ENCODE results near the gene RAB1A.

DNA sequence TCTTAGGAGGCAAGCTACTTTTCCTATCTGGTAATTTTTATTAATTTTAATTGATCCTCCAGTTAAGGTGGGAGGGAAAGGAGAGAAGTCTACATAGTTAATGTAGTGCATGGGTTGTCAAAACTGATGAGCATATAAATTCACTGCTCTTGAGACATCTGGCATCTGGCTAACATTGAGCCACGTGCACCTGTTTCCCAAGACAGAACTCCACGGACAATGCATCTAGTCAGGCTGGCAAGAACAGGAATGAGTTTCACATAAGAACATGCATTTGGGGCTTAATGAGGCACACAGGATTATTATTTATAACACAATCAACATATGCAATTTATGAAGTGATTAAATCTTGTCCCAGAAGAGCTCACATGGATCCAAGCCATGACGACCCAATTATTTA lies 16.2 kb upstream of the RAB1A start:
- TF ChIP-seq, protein P1, sequence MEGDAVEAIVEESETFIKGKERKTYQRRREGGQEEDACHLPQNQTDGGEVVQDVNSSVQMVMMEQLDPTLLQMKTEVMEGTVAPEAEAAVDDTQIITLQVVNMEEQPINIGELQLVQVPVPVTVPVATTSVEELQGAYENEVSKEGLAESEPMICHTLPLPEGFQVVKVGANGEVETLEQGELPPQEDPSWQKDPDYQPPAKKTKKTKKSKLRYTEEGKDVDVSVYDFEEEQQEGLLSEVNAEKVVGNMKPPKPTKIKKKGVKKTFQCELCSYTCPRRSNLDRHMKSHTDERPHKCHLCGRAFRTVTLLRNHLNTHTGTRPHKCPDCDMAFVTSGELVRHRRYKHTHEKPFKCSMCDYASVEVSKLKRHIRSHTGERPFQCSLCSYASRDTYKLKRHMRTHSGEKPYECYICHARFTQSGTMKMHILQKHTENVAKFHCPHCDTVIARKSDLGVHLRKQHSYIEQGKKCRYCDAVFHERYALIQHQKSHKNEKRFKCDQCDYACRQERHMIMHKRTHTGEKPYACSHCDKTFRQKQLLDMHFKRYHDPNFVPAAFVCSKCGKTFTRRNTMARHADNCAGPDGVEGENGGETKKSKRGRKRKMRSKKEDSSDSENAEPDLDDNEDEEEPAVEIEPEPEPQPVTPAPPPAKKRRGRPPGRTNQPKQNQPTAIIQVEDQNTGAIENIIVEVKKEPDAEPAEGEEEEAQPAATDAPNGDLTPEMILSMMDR (conservative IDR thresholded peaks at IDR 0.05 in 1 of 2, IDR thresholded peaks at IDR 0.05 in 1 of 2; ENCODE audit: extremely low read depth in 1 of 2, insufficient read depth in 1 of 2, low read depth in 1 of 2, low read length in 2 of 2): no peak
- TF ChIP-seq EZH2 (IDR thresholded peaks at IDR 0.05; ENCODE audit: borderline replicate concordance, low read length): no peak

All from mammary epithelial cell (primary cell).